H9 (cell line): ENCODE data around the gene ARHGAP24. TPM values are rescaled to one million over a fixed set of nuclear protein-coding genes. Genes with fewer than 3 reads are reported as not detected.
A peak's percentile ranks its signal among the peaks of the same experiment; 100 is the strongest.

Experiments used
- DNase-seq: peaks from one replicate; pipeline ENCODE4 v3.0.0-alpha.2; 2017
- H2AFZ ChIP-seq: one replicate; pipeline ENCODE4 v1.6.1; 2013; ENCODE audit warnings: mild to moderate bottlenecking, low read length, control low read depth, moderate library complexity
- H2AK5ac ChIP-seq: 2 replicates; pipeline ENCODE4 v1.6.1; 2013; ENCODE audit warnings: low read length, control low read depth, mixed read lengths; ENCODE audit not compliant: insufficient read length
- H2BK120ac ChIP-seq: one replicate; pipeline ENCODE4 v1.6.1; 2013; ENCODE audit warnings: low read depth, mild to moderate bottlenecking, low read length, control low read depth, inconsistent platforms; ENCODE audit not compliant: poor library complexity, severe bottlenecking
- H2BK12ac ChIP-seq: 2 replicates; pipeline ENCODE4 v1.6.1; 2013; ENCODE audit warnings: low read length, control low read depth, mixed read lengths, low read depth; ENCODE audit not compliant: insufficient read length
- H2BK15ac ChIP-seq: 2 replicates; pipeline ENCODE4 v1.6.1; 2013; ENCODE audit warnings: low read depth, low read length, control low read depth
- H2BK20ac ChIP-seq: one replicate; pipeline ENCODE4 v1.6.1; 2013; ENCODE audit warnings: low read depth, mild to moderate bottlenecking, low read length, control low read depth, inconsistent platforms; ENCODE audit not compliant: poor library complexity, severe bottlenecking
- H2BK5ac ChIP-seq: 2 replicates; pipeline ENCODE4 v1.6.1; 2013; ENCODE audit warnings: low read length, control low read depth, mixed read lengths; ENCODE audit not compliant: insufficient read length
- H3K14ac ChIP-seq: 2 replicates; pipeline ENCODE4 v1.6.1; 2013; ENCODE audit warnings: low read length, control low read depth; ENCODE audit not compliant: insufficient read depth
- H3K18ac ChIP-seq: 2 replicates; pipeline ENCODE4 v1.6.1; 2013; ENCODE audit warnings: low read depth, mild to moderate bottlenecking, mixed read lengths, low read length, control low read depth; ENCODE audit not compliant: insufficient read length
- H3K23ac ChIP-seq: 2 replicates; pipeline ENCODE4 v1.6.1; 2013; ENCODE audit warnings: low read length, control low read depth, mixed read lengths, low read depth; ENCODE audit not compliant: insufficient read length
- H3K23me2 ChIP-seq: 2 replicates; pipeline ENCODE4 v1.6.1; 2013; ENCODE audit warnings: low read depth, mild to moderate bottlenecking, mixed read lengths, low read length, control low read depth; ENCODE audit not compliant: insufficient read length, poor library complexity, severe bottlenecking
- H3K27ac ChIP-seq: 2 replicates; pipeline ENCODE4 v1.5.1; 2013; ENCODE audit warnings: low read length, control low read depth, mixed read lengths, low read depth; ENCODE audit not compliant: insufficient read length
- H3K27me3 ChIP-seq: 2 replicates; pipeline ENCODE4 v1.6.1; 2013; ENCODE audit warnings: low read length, control low read depth, inconsistent platforms; ENCODE audit not compliant: insufficient read depth
- H3K4ac ChIP-seq: 2 replicates; pipeline ENCODE4 v1.6.1; 2013; ENCODE audit warnings: low read depth, mild to moderate bottlenecking, control low read depth, inconsistent platforms, low read length, moderate library complexity
- H3K4me1 ChIP-seq: 2 replicates; pipeline ENCODE4 v1.6.1; 2013; ENCODE audit warnings: low read length, control low read depth, inconsistent platforms; ENCODE audit not compliant: insufficient read depth
- H3K4me2 ChIP-seq: 2 replicates; pipeline ENCODE4 v1.6.1; 2013; ENCODE audit warnings: low read length, control low read depth, mixed read lengths; ENCODE audit not compliant: insufficient read length, insufficient read depth
- H3K56ac ChIP-seq: 2 replicates; pipeline ENCODE4 v1.6.1; 2013; ENCODE audit warnings: low read depth, mild to moderate bottlenecking, mixed read lengths, low read length, control low read depth; ENCODE audit not compliant: insufficient read length
- H3K79me1 ChIP-seq: 2 replicates; pipeline ENCODE4 v1.6.1; 2013; ENCODE audit warnings: low read depth, mild to moderate bottlenecking, moderate library complexity, low read length, control low read depth, inconsistent platforms; ENCODE audit not compliant: insufficient read depth, poor library complexity, severe bottlenecking
- H3K79me2 ChIP-seq: 2 replicates; pipeline ENCODE4 v1.6.1; 2013; ENCODE audit warnings: low read length, control low read depth, inconsistent platforms; ENCODE audit not compliant: insufficient read depth
- H3K9ac ChIP-seq: 2 replicates; pipeline ENCODE4 v1.6.1; 2013; ENCODE audit warnings: low read length, control low read depth, mixed read lengths; ENCODE audit not compliant: insufficient read length; ENCODE audit errors: extremely low read depth
- H3K9me3 ChIP-seq: one replicate; pipeline ENCODE4 v1.6.1; 2013; ENCODE audit warnings: low read depth, low read length, inconsistent platforms; ENCODE audit not compliant: control insufficient read depth
- H3T11ph ChIP-seq: one replicate; pipeline ENCODE4 v1.6.1; 2013; ENCODE audit warnings: mild to moderate bottlenecking, low read length, control low read depth, inconsistent platforms
- H4K20me1 ChIP-seq: one replicate; pipeline ENCODE4 v1.6.1; 2013; ENCODE audit not compliant: control insufficient read depth, insufficient read length, insufficient read depth
- H4K5ac ChIP-seq: 2 replicates; pipeline ENCODE4 v1.6.1; 2013; ENCODE audit warnings: low read depth, mild to moderate bottlenecking, mixed read lengths, low read length, control low read depth; ENCODE audit not compliant: insufficient read length
- H4K8ac ChIP-seq: replicated peaks from 2 replicates; pipeline ENCODE4 v1.6.1; 2013; ENCODE audit warnings: low read length, control low read depth, mixed read lengths, low read depth; ENCODE audit not compliant: insufficient read length
- H4K91ac ChIP-seq: 2 replicates; pipeline ENCODE4 v1.6.1; 2013; ENCODE audit warnings: low read depth, mild to moderate bottlenecking, moderate library complexity, mixed read lengths, low read length, control low read depth; ENCODE audit not compliant: insufficient read length
- H3K27ac Mint-ChIP-seq, 3 experiments: 2 replicates in 2 of 3; 3 replicates in 1 of 3; pipeline ENCODE4 v1.8.0; 2020 to 2021; ENCODE audit warnings: mixed read lengths in 3 of 3, mild to moderate bottlenecking in 1 of 3, moderate library complexity in 1 of 3
- H3K27me3 Mint-ChIP-seq: 2 replicates; pipeline ENCODE4 v1.8.0; 2021; ENCODE audit warnings: low read depth, mild to moderate bottlenecking, moderate library complexity, mixed read lengths
- H3K36me3 Mint-ChIP-seq, 3 experiments: 2 replicates in 2 of 3; 3 replicates in 1 of 3; pipeline ENCODE4 v1.8.0; 2020 to 2021; ENCODE audit warnings: low read depth in 3 of 3, mixed read lengths in 3 of 3; ENCODE audit not compliant: insufficient read depth in 1 of 3
- H3K4me1 Mint-ChIP-seq, 2 experiments: 2 replicates each; pipeline ENCODE4 v1.8.0; 2020; ENCODE audit warnings: mixed read lengths in 2 of 2
- H3K4me3 Mint-ChIP-seq, 2 experiments: 2 replicates in 1 of 2; 3 replicates in 1 of 2; pipeline ENCODE4 v1.8.0; 2020 to 2021; ENCODE audit warnings: mild to moderate bottlenecking in 2 of 2, mixed read lengths in 2 of 2, moderate library complexity in 1 of 2
- H3K9me3 Mint-ChIP-seq, 2 experiments: 2 replicates in 1 of 2; 3 replicates in 1 of 2; pipeline ENCODE4 v1.8.0; 2020; ENCODE audit warnings: mild to moderate bottlenecking in 2 of 2, mixed read lengths in 2 of 2, moderate library complexity in 1 of 2
- WGBS: extraction: QIAGEN DNeasy Blood & Tissue Kit; methylation state at CpG from one replicate; pipeline ENCODE4 v1.1.7; 2013; ENCODE audit warnings: missing lambda C conversion rate, low lambda C conversion rate, mixed read lengths; ENCODE audit not compliant: insufficient read length; ENCODE audit errors: extremely low coverage; 5-methylcytosine and 5-hydroxymethylcytosine counted together
- total RNA-seq: library from RNA; stranded (reverse); gene quantifications from 2 replicates; pipeline ENCODE4 v1.2.1, GENCODE V29; 2021
- TF ChIP-seq, protein P1 (sequence below): fragments of 200-600 bp; sonication (generic); conservative IDR thresholded peaks from 3 replicates; pipeline ENCODE4 v1.8.0; 2021; ENCODE audit warnings: antibody characterized with exemption, mild to moderate bottlenecking

The ARHGAP24 gene
- total RNA-seq, 1 experiment from 2014 or later = 0.37 TPM

GRCh38 chr4:85748654-85749053, 273.7 kb downstream of the ARHGAP24 start:
- no peak overlapping the region for H2AK5ac ChIP-seq
- Mint-ChIP-seq H3K27ac (peak overlapping the region in 1 of 3 experiments; percentile 15; a peak in 1 of 7 replicates), H3K27me3 (no peaks in the 10 kb centered on the region), H3K9me3 (no peaks in the 10 kb centered on the region), H3K4me1 (peaks cover 6 to 10% of the 10 kb centered on the region in 2 experiments), H3K4me3 (no peak overlapping the region), H3K36me3 (no peaks in the 10 kb centered on the region)
- no peak overlapping the region for H3K4me2 ChIP-seq
- H3K23ac ChIP-seq = no peak overlapping the region
- H3K23me2 ChIP-seq = no peaks in the 10 kb centered on the region
- H3K27ac ChIP-seq = no peak overlapping the region
- no peak overlapping the region for H2BK12ac ChIP-seq
- no peak overlapping the region for H2BK20ac ChIP-seq
- no peak overlapping the region for H3T11ph ChIP-seq
- H3K14ac ChIP-seq = no peak overlapping the region
- H4K8ac ChIP-seq = no peak overlapping the region
- H2BK120ac ChIP-seq = no peak overlapping the region
- TF ChIP-seq, protein P1, sequence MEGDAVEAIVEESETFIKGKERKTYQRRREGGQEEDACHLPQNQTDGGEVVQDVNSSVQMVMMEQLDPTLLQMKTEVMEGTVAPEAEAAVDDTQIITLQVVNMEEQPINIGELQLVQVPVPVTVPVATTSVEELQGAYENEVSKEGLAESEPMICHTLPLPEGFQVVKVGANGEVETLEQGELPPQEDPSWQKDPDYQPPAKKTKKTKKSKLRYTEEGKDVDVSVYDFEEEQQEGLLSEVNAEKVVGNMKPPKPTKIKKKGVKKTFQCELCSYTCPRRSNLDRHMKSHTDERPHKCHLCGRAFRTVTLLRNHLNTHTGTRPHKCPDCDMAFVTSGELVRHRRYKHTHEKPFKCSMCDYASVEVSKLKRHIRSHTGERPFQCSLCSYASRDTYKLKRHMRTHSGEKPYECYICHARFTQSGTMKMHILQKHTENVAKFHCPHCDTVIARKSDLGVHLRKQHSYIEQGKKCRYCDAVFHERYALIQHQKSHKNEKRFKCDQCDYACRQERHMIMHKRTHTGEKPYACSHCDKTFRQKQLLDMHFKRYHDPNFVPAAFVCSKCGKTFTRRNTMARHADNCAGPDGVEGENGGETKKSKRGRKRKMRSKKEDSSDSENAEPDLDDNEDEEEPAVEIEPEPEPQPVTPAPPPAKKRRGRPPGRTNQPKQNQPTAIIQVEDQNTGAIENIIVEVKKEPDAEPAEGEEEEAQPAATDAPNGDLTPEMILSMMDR = no peak
- no peaks in the 10 kb centered on the region for H3K79me1 ChIP-seq
- no peak overlapping the region for H2BK5ac ChIP-seq
- no peak overlapping the region for H3K9ac ChIP-seq
- no peak overlapping the region for H2BK15ac ChIP-seq
- no CpG with 5 or more reads among the region's 4 CpGs for whole genome bisulfite sequencing
- H3K18ac ChIP-seq = no peak overlapping the region
- DNase-seq = no peak
- no peaks in the 10 kb centered on the region for H3K9me3 ChIP-seq
- H4K5ac ChIP-seq = no peak overlapping the region
- H3K27me3 ChIP-seq = no peaks in the 10 kb centered on the region
- H3K79me2 ChIP-seq = no peaks in the 10 kb centered on the region
- no peak overlapping the region for H3K56ac ChIP-seq
- H4K91ac ChIP-seq = no peak overlapping the region
- H2AFZ ChIP-seq = no peak overlapping the region
- H4K20me1 ChIP-seq = no peaks in the 10 kb centered on the region
- no peak overlapping the region for H3K4ac ChIP-seq
- peaks cover 3% of the 10 kb centered on the region; the same call in 1 of the 2 replicates for H3K4me1 ChIP-seq
